Mononuclear cell (primary cell): ENCODE results near the gene MYH7. TPM values are rescaled to one million over a fixed set of nuclear protein-coding genes. Genes with fewer than 3 reads are reported as not detected.
"Not testable (repeated sequence)": the region's sequence is repeated elsewhere in the genome, so short reads cannot be mapped to it uniquely, and the experiment has no call there.

ENCODE experiments used
- H3K27me3 ChIP-seq: 2 replicates; pipeline ENCODE4 v1.6.0; 2011; ENCODE audit warnings: low read length, control low read depth; ENCODE audit not compliant: insufficient read depth
- H3K4me1 ChIP-seq: 2 replicates; pipeline ENCODE4 v1.5.1; 2011; ENCODE audit warnings: mild to moderate bottlenecking, low read length, control low read depth; ENCODE audit not compliant: insufficient read depth
- H3K4me3 ChIP-seq: 2 replicates; pipeline ENCODE4 v1.5.1; 2011; ENCODE audit warnings: mild to moderate bottlenecking, low read length, moderate library complexity
- H3K9me3 ChIP-seq: 2 replicates; pipeline ENCODE4 v1.5.1; 2011; ENCODE audit warnings: low read depth, mild to moderate bottlenecking, control low read depth, low read length
- total RNA-seq: library from RNA; depleted of rRNA; stranded (reverse); fragments of >200 nt; gene quantifications from one replicate; pipeline ENCODE4 v1.2.3, GENCODE V29; 2012

Gene MYH7
- total RNA-seq, 1 donor = not detected

DNA sequence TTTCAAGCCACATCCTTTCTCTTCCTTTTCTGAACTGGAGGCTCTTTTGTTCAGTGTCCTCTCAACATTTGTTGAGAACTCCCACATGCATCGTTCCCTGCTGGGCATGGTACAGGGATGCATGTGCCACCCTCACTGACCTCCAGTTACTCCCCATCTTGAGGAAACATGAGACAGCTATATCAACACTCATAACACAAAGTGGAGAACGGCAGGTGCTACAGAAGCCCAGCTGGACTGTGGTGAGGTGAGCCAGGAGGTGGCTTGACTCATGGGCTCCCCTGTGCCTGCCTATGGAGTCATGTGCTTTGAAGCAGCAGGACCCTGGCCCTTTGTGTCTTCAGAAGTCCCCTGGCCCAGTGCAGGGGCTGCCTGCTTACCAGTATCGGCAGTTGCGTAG, 37.1 kb downstream of the MYH7 start:
- H3K9me3 ChIP-seq = no peaks in the 10 kb centered on the region
- no peaks in the 10 kb centered on the region for H3K4me1 ChIP-seq
- no peaks in the 10 kb centered on the region for H3K27me3 ChIP-seq
- H3K4me3 ChIP-seq = no peak overlapping the region

DNA sequence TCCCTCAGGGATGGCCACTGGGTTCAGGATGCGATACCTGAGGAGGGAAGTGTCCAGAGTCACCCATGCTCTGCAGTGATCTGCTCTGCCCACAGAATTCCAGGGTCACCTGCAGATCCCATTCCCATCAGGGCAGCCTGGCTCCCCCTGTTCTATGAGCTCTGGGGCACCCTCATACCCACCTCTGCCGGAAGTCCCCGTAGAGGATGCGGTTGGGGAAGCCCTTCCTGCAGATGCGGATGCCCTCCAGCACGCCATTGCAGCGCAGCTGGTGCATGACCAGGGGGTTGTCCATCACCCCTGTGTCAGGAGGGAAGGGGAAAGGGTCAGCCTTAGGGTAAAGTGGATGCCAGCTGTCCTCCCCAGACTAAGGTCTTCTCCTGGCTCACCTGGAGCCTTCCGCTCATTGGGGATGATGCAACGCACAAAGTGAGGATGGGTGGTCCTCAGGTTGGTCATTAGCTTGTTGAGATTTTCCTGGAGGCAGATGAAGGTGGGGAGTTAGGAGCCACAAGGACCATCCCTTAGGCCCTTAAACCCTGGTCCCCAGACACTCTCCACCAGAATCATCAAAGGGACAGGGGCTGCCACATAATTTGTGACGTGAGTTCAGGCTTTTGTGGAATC, 38.6 kb downstream of the MYH7 start:
- H3K4me1 ChIP-seq = no peaks in the 10 kb centered on the region
- no peaks in the 10 kb centered on the region for H3K9me3 ChIP-seq

DNA sequence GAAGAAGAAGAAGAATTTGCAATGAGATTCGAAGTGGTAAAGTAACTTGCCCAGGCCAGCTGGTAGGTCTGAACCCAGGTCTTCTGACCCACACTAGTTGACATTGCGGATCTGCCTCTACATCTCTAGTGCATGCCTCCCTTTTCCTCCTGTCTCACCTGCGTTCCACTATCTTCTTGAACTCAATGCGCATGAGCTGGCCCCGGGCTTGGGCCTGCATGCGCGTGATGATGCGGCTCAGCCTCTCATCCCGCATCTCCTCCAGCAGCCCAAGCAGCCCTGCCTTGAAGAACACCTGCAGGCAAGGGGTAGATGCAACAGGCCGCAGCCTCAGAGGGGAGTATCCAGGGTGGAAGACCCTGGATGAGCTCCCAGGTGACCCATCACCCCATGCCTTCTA, 39.3 kb downstream of the MYH7 start:
- Histone ChIP-seq H3K4me1 (no peaks in the 10 kb centered on the region), H3K9me3 (no peaks in the 10 kb centered on the region), H3K4me3 (no peak overlapping the region), H3K27me3 (no peaks in the 10 kb centered on the region)

More for the DNA sequence above, 38.6 kb downstream of the MYH7 start:
- Histone ChIP-seq H3K4me3 (no peak overlapping the region), H3K27me3 (no peaks in the 10 kb centered on the region)

DNA sequence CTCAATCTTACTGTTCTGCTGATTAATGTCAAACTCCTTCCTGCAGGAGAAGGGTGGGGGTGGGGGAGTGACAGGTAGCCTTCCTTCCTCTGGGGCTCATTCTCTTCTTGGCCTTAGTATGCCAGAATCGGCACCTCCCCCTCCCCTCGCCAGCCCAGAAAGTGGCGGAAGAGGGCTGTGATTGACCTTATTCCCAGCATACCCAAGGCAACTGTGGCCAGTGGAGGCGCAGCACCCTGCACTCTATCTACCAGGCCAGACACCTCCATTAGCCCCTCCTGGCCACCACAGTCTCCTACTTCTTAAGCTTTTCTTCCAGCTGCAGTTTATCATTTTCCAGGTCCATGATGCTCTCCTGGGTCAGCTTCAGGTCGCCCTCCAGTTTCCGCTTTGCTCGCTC, 42.8 kb downstream of the MYH7 start:
- no peaks in the 10 kb centered on the region for H3K4me1 ChIP-seq
- H3K27me3 ChIP-seq = no peaks in the 10 kb centered on the region
- H3K4me3 ChIP-seq = no peak overlapping the region
- no peaks in the 10 kb centered on the region for H3K9me3 ChIP-seq

DNA sequence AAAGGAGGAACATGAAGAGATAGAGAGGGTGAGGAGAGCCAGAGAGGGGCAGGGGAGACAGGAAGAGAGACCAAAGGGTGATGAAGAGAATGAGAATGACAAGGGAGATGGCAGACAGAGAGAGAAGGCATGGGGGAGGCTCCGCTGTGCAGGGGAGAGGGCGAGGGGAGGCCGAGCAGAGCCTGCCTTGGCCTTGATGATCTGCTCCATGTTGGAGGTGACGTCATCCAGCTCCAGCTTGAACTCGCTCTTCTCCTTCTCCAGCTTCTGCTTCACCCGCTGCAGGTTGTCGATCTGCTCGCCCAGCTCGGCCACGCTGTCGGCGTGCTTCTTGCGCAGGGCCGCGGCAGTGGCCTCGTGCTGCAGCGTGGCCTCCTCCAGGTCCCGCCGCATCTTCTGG, 45.6 kb downstream of the MYH7 start:
- H3K4me1 ChIP-seq, H3K4me3 ChIP-seq, H3K9me3 ChIP-seq, H3K27me3 ChIP-seq: not testable (repeated sequence)

DNA sequence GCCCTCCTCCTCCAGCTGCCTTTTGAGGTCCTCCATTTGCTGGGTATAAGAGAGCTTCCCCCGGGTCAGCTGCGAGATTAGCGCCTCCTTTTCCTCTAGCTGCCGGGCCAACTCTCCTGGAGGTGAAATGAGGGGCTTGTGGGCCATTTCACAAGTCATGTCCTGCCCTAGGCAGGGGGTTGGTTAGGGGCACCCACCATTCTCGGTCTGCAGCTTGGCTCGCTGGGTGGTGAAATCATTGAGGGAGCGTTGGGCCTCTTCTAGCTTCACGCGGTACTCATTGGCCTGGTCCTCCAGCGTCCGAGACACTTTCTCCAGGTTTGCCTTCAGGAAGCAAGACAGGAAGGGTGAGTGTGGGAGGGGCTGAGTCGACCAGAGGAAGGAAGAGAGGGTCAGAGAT, 46.1 kb downstream of the MYH7 start:
- Histone ChIP-seq H3K27me3 (no peaks in the 10 kb centered on the region), H3K4me3 (no peak overlapping the region), H3K9me3 (no peaks in the 10 kb centered on the region), H3K4me1 (no peaks in the 10 kb centered on the region)

DNA sequence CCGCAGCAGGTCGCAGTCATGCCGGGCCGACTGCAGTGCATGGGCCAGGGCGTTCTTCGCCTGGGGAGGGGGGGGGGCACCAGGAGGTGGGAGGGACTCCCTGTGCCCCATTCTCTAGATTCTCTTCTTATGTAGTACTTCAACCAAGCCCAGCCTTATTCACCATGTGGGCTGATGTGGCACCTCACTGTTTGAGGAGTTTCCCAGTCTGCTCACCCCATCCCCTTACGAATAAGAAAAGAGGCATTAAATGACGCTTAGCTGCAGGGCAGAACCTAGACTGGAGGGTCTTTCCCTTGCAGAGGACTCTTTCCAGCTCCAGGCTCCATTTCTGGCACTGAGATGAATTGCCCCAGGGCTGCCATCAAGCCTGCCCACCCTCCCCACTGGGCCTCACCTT, 46.5 kb downstream of the MYH7 start:
- Histone ChIP-seq H3K4me3 (no peak overlapping the region), H3K4me1 (no peaks in the 10 kb centered on the region), H3K27me3 (no peaks in the 10 kb centered on the region), H3K9me3 (no peaks in the 10 kb centered on the region)

DNA sequence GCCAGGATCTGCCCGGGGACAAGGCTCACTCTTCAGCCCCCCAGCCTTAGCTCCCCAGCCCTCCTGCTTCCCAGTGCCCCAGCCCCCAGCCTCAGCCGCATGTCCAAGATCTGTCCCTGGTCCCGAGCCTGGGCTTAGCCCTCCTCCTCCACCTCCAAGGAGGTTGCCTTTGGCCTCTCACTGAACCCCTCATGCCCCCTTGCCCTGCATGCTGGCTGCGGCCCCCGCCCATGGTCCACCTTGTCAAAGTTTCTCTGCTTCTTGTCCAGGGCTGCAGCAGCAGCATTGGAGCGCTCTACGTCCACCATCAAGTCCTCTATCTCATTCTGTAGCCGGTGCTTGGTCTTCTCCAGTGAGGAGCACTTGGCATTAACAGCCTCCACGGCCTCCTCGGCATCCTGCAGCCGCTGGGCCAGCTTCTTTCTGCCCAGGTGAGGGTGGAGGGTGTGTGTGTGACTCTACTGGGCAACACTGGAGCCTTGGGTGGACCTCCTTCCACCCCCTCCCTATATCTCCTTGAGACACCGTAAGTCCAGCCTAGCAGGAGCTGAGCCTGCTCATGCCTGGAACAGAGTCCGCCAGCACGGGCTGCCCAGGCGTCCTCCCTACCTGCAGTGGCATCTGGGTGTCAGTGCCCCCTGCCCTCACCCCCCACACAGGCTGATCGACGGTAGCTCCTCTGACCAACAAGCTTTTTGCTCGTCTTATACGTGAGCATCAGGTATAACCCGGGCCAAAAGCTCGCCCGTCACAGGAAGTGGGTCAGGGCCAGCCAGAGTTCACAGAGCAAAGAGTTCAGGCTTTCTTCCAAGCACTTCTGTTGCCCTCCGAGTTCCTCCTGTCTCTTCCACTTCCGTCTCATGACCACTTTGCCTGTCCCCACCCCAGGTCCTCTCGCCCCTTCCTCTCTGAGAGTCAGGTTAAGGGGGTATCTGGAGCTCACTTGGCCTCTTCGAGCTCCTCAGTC, 47.3 kb downstream of the MYH7 start:
- Histone ChIP-seq H3K4me3 (no peak overlapping the region), H3K9me3 (no peaks in the 10 kb centered on the region), H3K27me3 (no peaks in the 10 kb centered on the region), H3K4me1 (no peaks in the 10 kb centered on the region)

DNA sequence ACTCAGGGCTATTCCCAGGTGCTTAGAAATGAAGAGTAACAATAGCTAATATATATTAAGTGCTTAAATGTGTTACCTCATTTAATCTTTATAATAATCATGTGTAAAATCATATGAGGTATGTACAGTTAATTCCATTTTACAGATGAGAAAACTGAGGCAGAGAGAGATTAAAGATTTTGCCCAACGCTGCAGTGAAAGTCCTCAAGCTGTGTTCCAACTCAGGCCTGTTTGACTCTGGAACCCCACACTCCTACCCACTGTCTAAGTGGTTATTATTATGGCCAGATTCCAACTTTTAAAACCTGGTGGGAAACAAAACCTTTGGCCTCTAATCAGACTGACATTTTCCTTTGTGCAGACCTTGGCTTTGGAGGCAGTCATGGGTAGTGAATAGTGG, 48.5 kb downstream of the MYH7 start:
- H3K9me3 ChIP-seq = no peaks in the 10 kb centered on the region
- H3K27me3 ChIP-seq = no peaks in the 10 kb centered on the region
- no peaks in the 10 kb centered on the region for H3K4me1 ChIP-seq
- H3K4me3 ChIP-seq = no peak overlapping the region

DNA sequence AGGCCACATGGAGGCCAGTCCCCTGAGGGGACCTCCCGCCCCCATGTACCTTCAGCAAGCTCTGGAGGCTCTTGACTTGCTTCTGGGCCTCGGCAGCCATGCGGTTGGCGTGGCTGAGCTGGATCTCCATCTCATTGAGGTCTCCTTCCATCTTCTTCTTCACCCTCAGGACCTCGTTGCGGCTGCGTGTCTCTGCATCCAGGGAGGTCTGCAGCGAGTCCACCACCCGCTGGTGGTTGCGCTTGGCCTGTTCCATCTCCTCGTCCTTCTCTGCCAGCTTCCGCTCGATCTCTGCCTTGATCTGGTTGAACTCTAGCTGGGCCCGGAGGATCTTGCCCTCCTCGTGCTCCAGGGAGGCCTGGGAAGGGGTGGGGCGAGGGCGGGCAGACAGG, 49.2 kb downstream of the MYH7 start:
- not testable (repeated sequence) for H3K4me1 ChIP-seq, H3K4me3 ChIP-seq, H3K9me3 ChIP-seq, H3K27me3 ChIP-seq

DNA sequence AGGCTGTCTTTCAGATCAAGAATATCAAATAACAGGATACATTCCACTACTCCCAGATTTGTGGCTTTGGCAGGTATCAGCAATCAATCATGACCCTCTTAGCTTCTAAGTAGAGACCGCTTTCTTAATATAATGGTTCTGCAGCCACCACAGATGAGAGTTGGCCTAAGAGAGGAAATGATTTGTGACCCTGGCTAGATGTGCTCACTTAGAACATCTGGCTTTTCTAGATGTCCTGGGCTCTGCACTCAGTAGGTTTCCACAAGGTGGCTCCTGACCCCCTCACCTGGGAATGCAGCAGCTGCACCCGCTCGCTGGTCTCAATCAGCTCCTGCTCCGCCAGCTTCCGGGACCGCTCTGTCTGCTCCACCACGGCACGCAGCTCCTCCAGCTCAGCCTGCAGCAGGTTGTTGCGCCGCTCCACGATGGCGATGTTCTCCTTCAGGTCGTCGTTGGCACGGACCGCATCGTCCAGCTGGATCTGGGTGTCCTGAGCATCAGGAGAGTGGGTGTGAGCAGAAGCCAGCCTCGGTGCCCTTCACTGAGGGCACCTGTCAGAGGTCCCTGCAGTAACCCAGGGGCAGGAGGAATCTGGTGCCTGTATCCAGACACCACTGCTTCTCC, 49.7 kb downstream of the MYH7 start:
- H3K9me3 ChIP-seq = no peaks in the 10 kb centered on the region
- H3K27me3 ChIP-seq = no peaks in the 10 kb centered on the region
- no peak overlapping the region for H3K4me3 ChIP-seq
- no peaks in the 10 kb centered on the region for H3K4me1 ChIP-seq

DNA sequence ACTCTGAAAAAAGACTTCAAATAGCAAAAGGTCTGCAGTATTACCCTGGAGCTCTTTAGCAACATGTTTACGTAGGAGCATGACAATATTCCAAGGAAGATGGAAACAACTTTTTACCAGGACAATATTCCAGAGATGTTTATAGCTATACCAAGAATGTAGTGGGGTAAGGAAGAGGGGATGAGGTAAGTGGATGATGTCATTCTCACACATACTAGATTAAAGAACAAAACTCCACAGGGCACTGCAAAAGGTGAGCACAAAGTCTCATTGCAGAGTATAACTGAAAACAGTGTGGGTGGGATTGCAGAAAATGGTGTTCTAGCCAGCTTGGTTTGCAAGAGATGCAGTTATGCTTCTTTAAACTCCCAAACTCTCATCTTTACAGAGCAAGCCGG, 50.2 kb downstream of the MYH7 start:
- H3K4me3 ChIP-seq = no peak overlapping the region
- H3K9me3 ChIP-seq = no peaks in the 10 kb centered on the region
- no peaks in the 10 kb centered on the region for H3K27me3 ChIP-seq
- H3K4me1 ChIP-seq = no peaks in the 10 kb centered on the region

DNA sequence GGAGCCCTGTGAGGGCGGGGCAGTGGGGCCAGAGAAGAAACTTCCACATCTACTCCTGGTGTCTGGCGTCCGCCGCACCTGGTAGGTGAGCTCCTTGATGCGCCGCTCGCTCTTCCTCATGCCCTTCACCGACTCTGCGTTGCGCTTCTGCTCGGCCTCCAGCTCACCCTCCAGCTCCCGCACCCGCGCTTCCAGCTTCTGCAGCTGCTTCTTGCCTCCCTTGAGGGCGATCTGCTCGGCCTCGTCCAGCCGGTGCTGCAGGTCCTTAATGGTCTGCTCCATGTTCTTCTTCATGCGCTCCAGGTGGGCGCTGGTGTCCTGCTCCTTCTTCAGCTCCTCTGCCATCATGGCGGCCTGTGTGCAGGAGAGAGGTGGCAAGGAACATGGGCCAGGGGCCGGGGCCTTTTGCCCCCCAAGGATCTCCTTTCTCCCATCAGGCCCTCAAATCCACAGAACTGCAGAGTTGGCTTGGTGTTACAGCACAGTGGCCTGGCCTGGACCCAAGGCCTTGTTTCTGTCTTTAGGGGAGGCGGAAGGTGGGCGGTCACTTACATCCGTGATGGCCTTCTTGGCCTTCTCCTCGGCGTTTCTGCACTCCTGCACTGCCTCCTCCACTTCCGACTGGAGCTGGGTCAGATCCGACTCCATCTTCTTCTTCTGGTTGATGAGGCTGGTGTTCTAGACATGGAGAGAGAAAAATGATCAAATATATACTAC, 50.9 kb downstream of the MYH7 start:
- Histone ChIP-seq H3K27me3 (no peaks in the 10 kb centered on the region), H3K4me1 (no peaks in the 10 kb centered on the region), H3K9me3 (no peaks in the 10 kb centered on the region), H3K4me3 (no peak overlapping the region)

DNA sequence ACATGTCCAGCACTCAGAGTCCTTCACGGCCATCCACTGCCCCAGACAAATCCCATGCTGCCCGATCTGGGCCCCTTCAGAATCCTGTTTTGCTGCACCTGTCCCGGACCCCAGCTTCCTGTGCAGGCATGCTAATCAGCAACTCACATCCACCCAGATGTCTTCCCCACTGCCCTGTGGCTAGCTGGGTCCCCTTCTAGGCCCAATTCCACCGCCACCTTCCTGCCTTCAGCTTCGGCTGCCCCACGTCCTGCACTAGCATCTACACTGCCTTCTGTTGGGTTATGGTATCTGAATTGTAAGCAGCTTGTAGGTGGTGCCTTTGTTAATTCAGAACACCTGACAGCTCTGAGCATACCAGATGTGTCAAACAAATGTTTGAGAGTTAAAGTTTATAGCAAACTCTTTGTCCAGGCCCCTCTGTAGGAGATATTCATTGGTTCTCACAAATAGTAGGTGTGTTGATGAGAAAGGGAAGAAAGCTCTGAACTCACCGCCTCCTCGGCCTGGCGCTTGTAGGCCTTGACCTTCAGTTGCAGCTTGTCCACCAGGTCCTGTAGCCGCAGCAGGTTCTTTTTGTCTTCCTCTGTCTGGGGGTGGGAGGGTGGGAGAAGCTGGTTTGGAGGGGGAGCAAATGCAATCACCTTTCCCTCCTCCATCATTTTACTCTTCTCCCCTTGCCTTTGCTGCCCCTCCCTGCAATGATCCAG, 52.6 kb downstream of the MYH7 start:
- no peaks in the 10 kb centered on the region for H3K4me1 ChIP-seq
- no peak overlapping the region for H3K4me3 ChIP-seq

More for the DNA sequence above, 52.6 kb downstream of the MYH7 start:
- Histone ChIP-seq H3K9me3 (no peaks in the 10 kb centered on the region), H3K27me3 (no peaks in the 10 kb centered on the region)
